Measurements from ENCODE around the gene PPP1R13B. TPM values are rescaled to one million over a fixed set of nuclear protein-coding genes. Genes with fewer than 3 reads are reported as not detected.

The PPP1R13B gene
- total RNA-seq, 2 experiments from 2014 or later = 17.0 to 17.7 TPM

Other genes starting within 250 kb of the PPP1R13B start
- 100 to 1,000 TPM; 197 to 200 TPM for gene KLC1, start 218.4 kb downstream of the PPP1R13B start, total RNA-seq
- 10 to 100 TPM; 35.5 to 41.3 TPM for gene XRCC3, start 132.1 kb downstream of the PPP1R13B start, total RNA-seq
- gene ZFYVE21, start 131.8 kb downstream of the PPP1R13B start, total RNA-seq = 10 to 100 TPM; 18.5 to 19.5 TPM
- under 1 TPM; 0.33 to 0.62 TPM for gene TDRD9, start 80.9 kb upstream of the PPP1R13B start, total RNA-seq
- not detected for gene RD3L, start 95.0 kb upstream of the PPP1R13B start, total RNA-seq
- gene ASPG, start 238.1 kb upstream of the PPP1R13B start, total RNA-seq = not detected